ENCODE data around the gene WASF2. TPM values are rescaled to one million over a fixed set of nuclear protein-coding genes. Genes with fewer than 3 reads are reported as not detected.

The WASF2 gene
- total and polyA plus RNA-seq, 2 of the 13 experiments (the other 11 are each of a cell fraction or from before 2014, with no cell fraction given), result 10.4 to 27.7 TPM

GRCh38 chr1:27365372-27366112 is 124.4 kb downstream of the WASF2 start (continued):
- TF ChIP-seq PATZ1 (CRISPR knock-in tag; IDR thresholded peaks at IDR 0.05), result 0 out of 2 replicates have a peak, but pooled peaks have one; percentile 25
- TF ChIP-seq XRCC5 (optimal IDR thresholded peaks at IDR 0.05; ENCODE audit: low read length), result peak; percentile 29
- TF ChIP-seq ZNF224 (CRISPR knock-in tag; IDR thresholded peaks at IDR 0.05), result no peak
- no peak for TF ChIP-seq ZNF737 (CRISPR knock-in tag; IDR thresholded peaks at IDR 0.05; ENCODE audit: borderline replicate concordance)
- TF ChIP-seq ZBTB38 (CRISPR knock-in tag; IDR thresholded peaks at IDR 0.05), result 0 out of 2 replicates have a peak, but pooled peaks have one; percentile 40
- TF ChIP-seq YY1 (IDR thresholded peaks at IDR 0.05; ENCODE audit: insufficient read depth, insufficient replicate concordance, low read depth, low read length), result peak; percentile 38
- no peak for TF ChIP-seq ZBTB39 (CRISPR knock-in tag; IDR thresholded peaks at IDR 0.05)
- no peak for TF ChIP-seq MAF1 (CRISPR knock-in tag; IDR thresholded peaks at IDR 0.05; ENCODE audit: borderline replicate concordance)
- TF ChIP-seq HNF1B (CRISPR knock-in tag; IDR thresholded peaks at IDR 0.05), result no peak
- TF ChIP-seq ZNF256 (CRISPR knock-in tag; conservative IDR thresholded peaks at IDR 0.05), result no peak
- TF ChIP-seq HOXA3 (CRISPR knock-in tag; IDR thresholded peaks at IDR 0.05), result 0 out of 2 replicates have a peak, but pooled peaks have one; percentile 35
- TF ChIP-seq PAF1 (CRISPR knock-in tag; IDR thresholded peaks at IDR 0.05), result no peak
- TF ChIP-seq TFAP4 (IDR thresholded peaks at IDR 0.05; ENCODE audit: borderline replicate concordance, low read depth), result peak; percentile 21; the same call in 1 of the 2 replicates
- no peak for TF ChIP-seq BCLAF1 (IDR thresholded peaks at IDR 0.05)
- TF ChIP-seq ZNF432 (CRISPR knock-in tag; IDR thresholded peaks at IDR 0.05; ENCODE audit: borderline replicate concordance), result no peak
- no peak for TF ChIP-seq MAFK (conservative IDR thresholded peaks at IDR 0.05 in 1 of 2, IDR thresholded peaks at IDR 0.05 in 1 of 2; ENCODE audit: low read length in 2 of 2)
